Panc1 (cell line): ENCODE results near the gene ATP6V0D1. TPM values are rescaled to one million over a fixed set of nuclear protein-coding genes. Genes with fewer than 3 reads are reported as not detected.

ENCODE experiments used
- ATAC-seq: fragments of 200-7000 bp; cut with Tn5 transposase; 2 replicates; pipeline ENCODE4 v1.9.1; 2020; ENCODE audit warnings: mild to moderate bottlenecking, moderate library complexity
- BruUV-seq: library from RNA; stranded (reverse); fragments of 400-500 nt; replicated peaks from 2 replicates; lab custom pipeline; 2021; lab: Mats Ljungman, UMichigan
- CTCF ChIA-PET: fragments of 300-600 bp; sonication (Branson Sonifier 250); formaldehyde crosslinking; loops from one replicate; lab custom pipeline; 2022; ENCODE audit warnings: antibody characterized with exemption; lab: Charles Lee
- POLR2A ChIA-PET: fragments of 300-600 bp; sonication (Branson Sonifier 250); formaldehyde crosslinking; loops from one replicate; lab custom pipeline; 2022; ENCODE audit warnings: antibody characterized with exemption; lab: Charles Lee
- DNase-seq: peaks from one replicate; pipeline ENCODE4 v3.0.0-alpha.2; 2010; ENCODE audit warnings: low read depth, low spot score
- H3K27ac ChIP-seq: 2 replicates; pipeline ENCODE4 v1.5.1; 2011; ENCODE audit warnings: mild to moderate bottlenecking, low read length, inconsistent platforms
- H3K27me3 ChIP-seq: fragments of 200-500 bp; sonication (Bioruptor generic); 2 replicates; pipeline ENCODE4 v1.6.0; 2014; ENCODE audit warnings: low read length, inconsistent platforms; ENCODE audit not compliant: control insufficient read depth, insufficient read depth
- H3K36me3 ChIP-seq: fragments of 200-500 bp; sonication (Bioruptor generic); 2 replicates; pipeline ENCODE4 v1.5.1; 2014; ENCODE audit warnings: inconsistent platforms, mild to moderate bottlenecking, low read length, moderate library complexity; ENCODE audit not compliant: control insufficient read depth, insufficient read depth
- H3K4me1 ChIP-seq: 2 replicates; pipeline ENCODE4 v1.5.1; 2011; ENCODE audit warnings: inconsistent platforms, mild to moderate bottlenecking, low read length, moderate library complexity; ENCODE audit not compliant: control insufficient read depth, insufficient read depth
- H3K4me3 ChIP-seq, 2 experiments: 2 replicates each; pipeline ENCODE4 v1.5.1; 2011 to 2012; ENCODE audit warnings: low read depth in 2 of 2, low read length in 2 of 2, mild to moderate bottlenecking in 2 of 2, inconsistent platforms in 1 of 2, moderate library complexity in 1 of 2
- H3K9me3 ChIP-seq: fragments of 200-500 bp; sonication (Bioruptor generic); 2 replicates; pipeline ENCODE4 v1.5.1; 2014; ENCODE audit warnings: low read depth, mild to moderate bottlenecking, inconsistent platforms, low read length, moderate library complexity; ENCODE audit not compliant: control insufficient read depth, insufficient read depth
- CTCF ChIP-seq: fragments of 450-650 bp; IDR thresholded peaks from 2 replicates; pipeline ENCODE4 v1.5.1; 2017; ENCODE audit warnings: mild to moderate bottlenecking
- POLR2AphosphoS5 ChIP-seq: IDR thresholded peaks from 2 replicates; pipeline ENCODE4 v1.6.1; 2012; ENCODE audit warnings: mild to moderate bottlenecking, low read depth, low read length, moderate library complexity
- REST ChIP-seq, 2 experiments: IDR thresholded peaks; 2 replicates each; pipeline ENCODE4 v1.6.1; 2011 to 2012; ENCODE audit warnings: low read depth in 2 of 2, control low read depth in 1 of 2, low read length in 1 of 2, mild to moderate bottlenecking in 1 of 2, moderate library complexity in 1 of 2; ENCODE audit not compliant: insufficient read depth in 1 of 2
- SIN3A ChIP-seq: IDR thresholded peaks from 2 replicates; pipeline ENCODE4 v1.6.1; 2012; ENCODE audit warnings: low read depth, mild to moderate bottlenecking, low read length, moderate library complexity, borderline replicate concordance; ENCODE audit not compliant: insufficient read depth
- TCF7L2 ChIP-seq: IDR thresholded peaks from 2 replicates; pipeline ENCODE4 v1.6.1; 2011; ENCODE audit warnings: mild to moderate bottlenecking, low read depth, low read length, inconsistent platforms
- in situ Hi-C: cut with HindIII; loops from 2 replicates; pipeline ENCODE4 v1.10.0; 2016; ENCODE audit warnings: low sequenced_read_pairs, low pct_unique_long_range_greater_than_20kb
- intact Hi-C: fragments of 100-400 bp; cut with micrococcal nuclease; formaldehyde crosslinking; loops from one replicate; pipeline ENCODE4 v1.10.0; 2022; ENCODE audit not compliant: unreplicated experiment
- total RNA-seq: library from RNA; stranded (reverse); gene quantifications from one replicate; pipeline ENCODE4 v1.2.1, GENCODE V29; 2021; ENCODE audit not compliant: unreplicated experiment

The ATP6V0D1 gene
- total RNA-seq, 1 experiment from 2014 or later, result 70.8 TPM

- POLR2A ChIA-PET, result no interaction called here
- DNase-seq, result no peak
- in situ Hi-C loops (no loop called here), intact Hi-C loops (no loop called here)
- Histone ChIP-seq H3K9me3 (no peaks in the 10 kb centered on the region), H3K27ac (no peak overlapping the region), H3K27me3 (no peaks in the 10 kb centered on the region), H3K4me1 (no peaks in the 10 kb centered on the region), H3K36me3 (no peaks in the 10 kb centered on the region), H3K4me3 (no peak overlapping the region)
- no TSS peak for BruUV-seq
- CTCF ChIA-PET, result no interaction called here
- no peak for TF ChIP-seq POLR2AphosphoS5
- no peak for TF ChIP-seq REST (IDR thresholded peaks at IDR 0.05; ENCODE audit: insufficient read depth in 1 of 2, low read depth in 2 of 2, low read length in 1 of 2)
- TF ChIP-seq SIN3A, result no peak
- TF ChIP-seq TCF7L2, result no peak
- TF ChIP-seq CTCF, result no peak
- ATAC-seq, result no peak
Observed at GRCh38 chr16:67441907-67442306, 39.0 kb downstream of the ATP6V0D1 start.

GRCh38 chr16:67441271-67441753, 39.6 kb downstream of the ATP6V0D1 start:
- BruUV-seq, result no TSS peak
- in situ Hi-C loops (no loop called here), intact Hi-C loops (no loop called here)
- no peak overlapping the region for H3K4me3 ChIP-seq
- H3K9me3 ChIP-seq, result no peaks in the 10 kb centered on the region
- ATAC-seq (no peak), DNase-seq (no peak)
- no peak overlapping the region for H3K27ac ChIP-seq
- ChIA-PET POLR2A (no interaction called here), CTCF (no interaction called here)
- H3K4me1 ChIP-seq, result no peaks in the 10 kb centered on the region
- H3K36me3 ChIP-seq, result no peaks in the 10 kb centered on the region
- TF ChIP-seq POLR2AphosphoS5, result no peak
- no peak for TF ChIP-seq CTCF
- no peak for TF ChIP-seq SIN3A
- no peak for TF ChIP-seq REST (IDR thresholded peaks at IDR 0.05; ENCODE audit: insufficient read depth in 1 of 2, low read depth in 2 of 2, low read length in 1 of 2)
- no peak for TF ChIP-seq TCF7L2
- H3K27me3 ChIP-seq, result no peaks in the 10 kb centered on the region
